Right atrium auricular region (tissue), 2 donors: ENCODE data around the gene PRPH2. TPM values are rescaled to one million over a fixed set of nuclear protein-coding genes. Genes with fewer than 3 reads are reported as not detected.

ENCODE experiments used
- DNase-seq: peaks from one replicate; pipeline ENCODE4 v3.0.0-alpha.2; 2019; ENCODE audit warnings: low spot score
- H3K27ac ChIP-seq, 2 donors: fragments of 200-600 bp; sonication (generic); 1 replicate in 1 of 2; 2 replicates in 1 of 2; pipeline ENCODE4 v1.5.1; 2016 to 2019
- H3K27me3 ChIP-seq, 2 donors: fragments of 200-600 bp; sonication (generic); one replicate each; pipeline versions ENCODE4 v1.5.1 to v1.6.0; 2017 to 2019
- H3K36me3 ChIP-seq: fragments of 200-600 bp; sonication (generic); one replicate; pipeline ENCODE4 v1.5.1; 2016
- H3K4me1 ChIP-seq, 2 donors: fragments of 200-600 bp; sonication (generic); one replicate each; pipeline versions ENCODE4 v1.5.1 to v1.6.0; 2017 to 2019
- H3K4me3 ChIP-seq, 2 donors: fragments of 200-600 bp; sonication (generic); 1 replicate in 1 of 2; 2 replicates in 1 of 2; pipeline ENCODE4 v1.5.1; 2017 to 2019; ENCODE audit warnings: mild to moderate bottlenecking in 1 of 2, moderate library complexity in 1 of 2
- H3K9me3 ChIP-seq, 2 donors: fragments of 200-600 bp; sonication (generic); one replicate each; pipeline ENCODE4 v1.5.1; 2019
- total RNA-seq, 2 donors: library from RNA; depleted of rRNA; stranded (reverse); fragments of >200 nt; gene quantifications; one replicate each; pipeline ENCODE4 v1.1.0, GENCODE V29; 2016
- TF ChIP-seq, protein P1 (sequence below), 2 donors: fragments of 200-600 bp; sonication (generic); IDR thresholded peaks; one replicate each; pipeline ENCODE4 v1.5.1; 2019; ENCODE audit warnings: antibody characterized with exemption in 2 of 2

PRPH2 gene
- total RNA-seq, 2 donors from 2014 or later = 0.90 to 1.1 TPM

DNA sequence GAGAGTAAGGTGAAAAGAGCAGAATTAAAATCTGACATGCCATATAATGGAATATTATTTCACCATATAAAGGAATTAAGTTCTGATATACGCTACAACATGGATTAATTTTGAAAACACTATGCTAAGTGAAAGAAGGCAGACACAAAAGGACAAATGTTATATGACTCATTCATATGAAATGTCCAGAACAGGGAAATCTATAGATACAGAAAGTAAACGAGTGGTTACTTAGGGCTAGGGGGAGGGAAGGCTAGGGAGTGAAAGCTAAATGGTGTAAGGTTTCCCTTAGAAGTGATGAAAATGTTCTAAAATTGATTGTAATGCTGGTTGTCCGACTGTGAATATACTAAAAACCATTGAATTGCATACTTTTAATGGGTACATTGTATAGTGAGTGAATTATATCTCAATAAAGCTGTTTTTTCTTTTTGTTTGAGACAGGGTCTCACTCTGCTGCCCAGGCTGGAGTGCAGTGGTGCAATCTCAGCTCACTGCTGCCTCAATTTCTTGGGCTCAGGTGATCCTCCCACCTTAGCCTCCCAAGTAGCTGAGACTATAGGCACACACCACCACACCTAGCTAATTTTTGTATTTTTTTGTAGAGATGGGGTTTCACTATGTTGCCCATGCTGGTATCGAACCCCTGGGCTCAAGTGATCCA lies 8.2 kb downstream of the PRPH2 start:
- H3K9me3 ChIP-seq = peaks cover 0 to 12% of the 10 kb centered on the region in 2 donors
- H3K4me1 ChIP-seq = peaks cover 0 to 12% of the 10 kb centered on the region in 2 donors
- H3K27me3 ChIP-seq = no peaks in the 10 kb centered on the region
- no peak overlapping the region for H3K27ac ChIP-seq
- no peaks in the 10 kb centered on the region for H3K36me3 ChIP-seq
- no peak for DNase-seq
- no peak overlapping the region for H3K4me3 ChIP-seq
- TF ChIP-seq, protein P1, sequence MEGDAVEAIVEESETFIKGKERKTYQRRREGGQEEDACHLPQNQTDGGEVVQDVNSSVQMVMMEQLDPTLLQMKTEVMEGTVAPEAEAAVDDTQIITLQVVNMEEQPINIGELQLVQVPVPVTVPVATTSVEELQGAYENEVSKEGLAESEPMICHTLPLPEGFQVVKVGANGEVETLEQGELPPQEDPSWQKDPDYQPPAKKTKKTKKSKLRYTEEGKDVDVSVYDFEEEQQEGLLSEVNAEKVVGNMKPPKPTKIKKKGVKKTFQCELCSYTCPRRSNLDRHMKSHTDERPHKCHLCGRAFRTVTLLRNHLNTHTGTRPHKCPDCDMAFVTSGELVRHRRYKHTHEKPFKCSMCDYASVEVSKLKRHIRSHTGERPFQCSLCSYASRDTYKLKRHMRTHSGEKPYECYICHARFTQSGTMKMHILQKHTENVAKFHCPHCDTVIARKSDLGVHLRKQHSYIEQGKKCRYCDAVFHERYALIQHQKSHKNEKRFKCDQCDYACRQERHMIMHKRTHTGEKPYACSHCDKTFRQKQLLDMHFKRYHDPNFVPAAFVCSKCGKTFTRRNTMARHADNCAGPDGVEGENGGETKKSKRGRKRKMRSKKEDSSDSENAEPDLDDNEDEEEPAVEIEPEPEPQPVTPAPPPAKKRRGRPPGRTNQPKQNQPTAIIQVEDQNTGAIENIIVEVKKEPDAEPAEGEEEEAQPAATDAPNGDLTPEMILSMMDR (IDR thresholded peaks at IDR 0.05) = no peak

DNA sequence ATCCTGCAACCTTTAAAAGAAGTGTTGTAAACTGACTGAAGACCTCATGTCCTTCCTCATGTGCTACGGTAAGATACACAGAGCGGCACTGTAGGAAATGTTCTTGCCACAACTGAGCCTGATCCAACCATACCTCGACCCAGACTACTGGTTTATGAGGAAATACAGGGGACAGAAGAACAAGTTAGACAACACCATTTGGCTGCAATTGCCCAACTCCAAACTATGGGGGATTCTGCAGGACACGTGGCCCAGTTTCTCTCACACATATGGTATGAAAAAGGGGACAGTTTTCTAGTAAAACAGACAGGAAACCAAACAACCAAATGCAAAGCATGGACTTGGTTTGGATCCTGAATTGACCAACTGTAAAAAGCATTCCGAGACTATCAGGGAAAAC lies 10.5 kb downstream of the PRPH2 start:
- H3K27me3 ChIP-seq = no peaks in the 10 kb centered on the region
- peaks cover 0 to 12% of the 10 kb centered on the region in 2 donors for H3K4me1 ChIP-seq
- DNase-seq = no peak
- H3K27ac ChIP-seq = no peak overlapping the region
- H3K36me3 ChIP-seq = no peaks in the 10 kb centered on the region
- TF ChIP-seq, protein P1 (IDR thresholded peaks at IDR 0.05) = no peak
- H3K4me3 ChIP-seq = no peak overlapping the region
- peaks cover 0 to 12% of the 10 kb centered on the region in 2 donors for H3K9me3 ChIP-seq

DNA sequence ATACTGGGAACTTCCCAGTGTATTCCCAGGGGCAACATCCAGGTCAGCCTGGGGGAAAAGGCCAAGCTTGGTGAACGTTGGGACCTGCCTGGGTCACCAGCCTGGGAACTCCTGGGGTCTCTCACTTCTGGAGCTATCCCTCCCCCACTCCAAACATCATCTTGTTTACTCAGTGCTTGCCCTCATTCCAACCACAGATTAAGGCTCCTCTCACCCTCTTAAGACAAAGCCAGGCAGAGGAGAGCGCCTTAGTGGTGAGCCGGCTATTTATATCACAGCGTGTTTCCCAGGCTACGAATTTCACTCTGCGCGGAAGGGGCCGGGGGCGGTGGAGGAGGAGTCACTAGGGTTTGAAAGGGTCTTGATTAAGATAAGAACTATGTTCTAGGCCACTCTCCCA lies 12.1 kb downstream of the PRPH2 start:
- no peaks in the 10 kb centered on the region for H3K36me3 ChIP-seq
- TF ChIP-seq, protein P1 (IDR thresholded peaks at IDR 0.05) = no peak
- no peak overlapping the region for H3K27ac ChIP-seq
- H3K4me3 ChIP-seq = no peak overlapping the region
- peaks cover 0 to 12% of the 10 kb centered on the region in 2 donors for H3K9me3 ChIP-seq
- peaks cover 0 to 12% of the 10 kb centered on the region in 2 donors for H3K4me1 ChIP-seq
- no peak for DNase-seq
- H3K27me3 ChIP-seq = no peaks in the 10 kb centered on the region

- Histone ChIP-seq H3K27me3 (no peaks in the 10 kb centered on the region), H3K9me3 (peaks cover 0 to 12% of the 10 kb centered on the region in 2 donors), H3K27ac (no peak overlapping the region), H3K36me3 (no peaks in the 10 kb centered on the region), H3K4me1 (peaks cover 0 to 12% of the 10 kb centered on the region in 2 donors), H3K4me3 (no peak overlapping the region)
- DNase-seq = no peak
- TF ChIP-seq, protein P1 (IDR thresholded peaks at IDR 0.05) = no peak
Observed at GRCh38 chr6:42709871-42710270, 12.5 kb downstream of the PRPH2 start.

GRCh38 chr6:42708096-42708495 lies 14.3 kb downstream of the PRPH2 start:
- no peaks in the 10 kb centered on the region for H3K27me3 ChIP-seq
- no peak overlapping the region for H3K27ac ChIP-seq
- H3K4me3 ChIP-seq = no peak overlapping the region
- no peak for DNase-seq
- peaks cover 0 to 16% of the 10 kb centered on the region in 2 donors for H3K4me1 ChIP-seq
- H3K36me3 ChIP-seq = no peaks in the 10 kb centered on the region
- TF ChIP-seq, protein P1 (IDR thresholded peaks at IDR 0.05) = no peak
- peaks cover 0 to 12% of the 10 kb centered on the region in 2 donors for H3K9me3 ChIP-seq

DNA sequence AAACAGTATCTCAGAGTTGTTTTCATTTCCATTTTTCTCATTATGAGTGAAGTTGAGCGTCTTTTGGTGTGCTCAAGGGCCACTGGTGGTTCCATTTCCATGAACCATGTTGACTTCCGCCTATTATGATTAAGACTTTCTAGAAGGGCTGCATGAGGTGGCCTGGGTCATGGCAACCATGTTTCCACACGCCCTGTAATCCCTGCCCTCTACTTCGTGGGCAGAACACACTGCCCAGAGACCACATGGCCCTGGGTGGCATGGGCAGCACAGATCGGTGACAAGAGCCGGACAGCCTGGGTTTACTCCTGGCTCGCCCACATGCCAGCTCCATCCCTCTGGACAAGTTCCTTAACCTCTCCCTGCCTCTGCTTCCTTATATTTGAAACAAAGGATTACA lies 14.8 kb downstream of the PRPH2 start:
- TF ChIP-seq, protein P1 (IDR thresholded peaks at IDR 0.05) = no peak
- Histone ChIP-seq H3K9me3 (peaks cover 0 to 12% of the 10 kb centered on the region in 2 donors), H3K4me1 (peaks cover 0 to 16% of the 10 kb centered on the region in 2 donors)

More for the DNA sequence above, 14.8 kb downstream of the PRPH2 start:
- no peak overlapping the region for H3K4me3 ChIP-seq
- H3K27me3 ChIP-seq = no peaks in the 10 kb centered on the region
- no peak for DNase-seq
- H3K27ac ChIP-seq = no peak overlapping the region
- no peaks in the 10 kb centered on the region for H3K36me3 ChIP-seq
